ENCODE results near the gene APOA4. TPM values are rescaled to one million over a fixed set of nuclear protein-coding genes. Genes with fewer than 3 reads are reported as not detected.

Gene APOA4
- total and polyA plus RNA-seq, 2 of the 13 experiments (the other 11 are each of a cell fraction or from before 2014, with no cell fraction given) = 3.8 to 7.2 TPM

DNA sequence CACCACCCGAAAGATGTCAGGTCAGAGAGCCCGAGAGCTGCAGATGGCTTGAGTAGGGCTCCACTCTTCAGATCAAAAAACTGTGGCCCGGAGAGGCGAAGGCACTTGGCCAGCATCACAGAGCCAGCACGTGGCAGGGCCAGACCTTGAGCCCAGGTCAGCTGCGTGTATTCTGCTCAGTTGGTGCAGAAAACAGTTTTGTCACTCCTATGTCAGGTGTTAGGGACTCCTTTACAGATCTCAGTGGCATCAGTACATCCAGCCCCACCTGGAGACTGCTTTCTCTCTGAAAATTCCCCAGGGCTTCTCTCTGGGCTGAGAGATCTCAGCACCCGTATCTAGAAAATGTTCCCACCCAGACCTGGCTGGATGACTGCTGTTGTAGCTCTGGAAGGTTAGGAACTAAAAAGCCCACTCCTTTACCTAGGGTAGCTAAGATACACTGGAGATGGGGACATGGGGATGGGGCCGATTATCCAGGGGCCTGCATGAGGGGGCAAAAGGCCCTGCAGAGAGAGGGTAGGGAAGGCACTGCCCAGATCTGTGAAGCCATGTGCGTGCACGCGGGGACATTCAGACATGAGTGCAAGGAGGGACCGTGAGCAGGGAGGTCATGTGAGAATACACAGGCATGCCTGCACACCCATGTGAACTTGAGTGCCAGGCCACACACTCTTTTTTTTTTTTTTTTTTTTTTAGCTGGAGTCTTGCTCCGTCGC is 10.9 kb upstream of the APOA4 start (continued):
- TF ChIP-seq HDAC2 (CRISPR knock-in tag; IDR thresholded peaks at IDR 0.05) (peak; percentile 70; the same call in 1 of the 2 replicates), ZFYVE20 (CRISPR knock-in tag; IDR thresholded peaks at IDR 0.05; ENCODE audit: borderline replicate concordance, low read depth) (peak; percentile 25; the same call in 1 of the 2 replicates), MXD3 (CRISPR knock-in tag; IDR thresholded peaks at IDR 0.05) (peak; percentile 53; the same call in 1 of the 2 replicates), XBP1 (CRISPR knock-in tag; IDR thresholded peaks at IDR 0.05) (no peak), NKX3-1 (CRISPR knock-in tag; IDR thresholded peaks at IDR 0.05) (no peak), PHF20 (CRISPR knock-in tag; IDR thresholded peaks at IDR 0.05) (no peak), TOPORS (CRISPR knock-in tag; IDR thresholded peaks at IDR 0.05) (peak; percentile 73; the same call in 1 of the 2 replicates), ZFP36L1 (CRISPR knock-in tag; IDR thresholded peaks at IDR 0.05) (no peak), FOXP1 (IDR thresholded peaks at IDR 0.05) (no peak), FOXP1 (CRISPR knock-in tag; IDR thresholded peaks at IDR 0.05) (peak; percentile 14; the same call in 1 of the 2 replicates), ZNF879 (CRISPR knock-in tag; IDR thresholded peaks at IDR 0.05) (no peak), ZNF746 (CRISPR knock-in tag; IDR thresholded peaks at IDR 0.05) (peak; percentile 48; the same call in 1 of the 2 replicates), ZNF337 (CRISPR knock-in tag; IDR thresholded peaks at IDR 0.05; ENCODE audit: borderline replicate concordance, low read depth) (no peak)
- TF ChIP-seq, protein P1, sequence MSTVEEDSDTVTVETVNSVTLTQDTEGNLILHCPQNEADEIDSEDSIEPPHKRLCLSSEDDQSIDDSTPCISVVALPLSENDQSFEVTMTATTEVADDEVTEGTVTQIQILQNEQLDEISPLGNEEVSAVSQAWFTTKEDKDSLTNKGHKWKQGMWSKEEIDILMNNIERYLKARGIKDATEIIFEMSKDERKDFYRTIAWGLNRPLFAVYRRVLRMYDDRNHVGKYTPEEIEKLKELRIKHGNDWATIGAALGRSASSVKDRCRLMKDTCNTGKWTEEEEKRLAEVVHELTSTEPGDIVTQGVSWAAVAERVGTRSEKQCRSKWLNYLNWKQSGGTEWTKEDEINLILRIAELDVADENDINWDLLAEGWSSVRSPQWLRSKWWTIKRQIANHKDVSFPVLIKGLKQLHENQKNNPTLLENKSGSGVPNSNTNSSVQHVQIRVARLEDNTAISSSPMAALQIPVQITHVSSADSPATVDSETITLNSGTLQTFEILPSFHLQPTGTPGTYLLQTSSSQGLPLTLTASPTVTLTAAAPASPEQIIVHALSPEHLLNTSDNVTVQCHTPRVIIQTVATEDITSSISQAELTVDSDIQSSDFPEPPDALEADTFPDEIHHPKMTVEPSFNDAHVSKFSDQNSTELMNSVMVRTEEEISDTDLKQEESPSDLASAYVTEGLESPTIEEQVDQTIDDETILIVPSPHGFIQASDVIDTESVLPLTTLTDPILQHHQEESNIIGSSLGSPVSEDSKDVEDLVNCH (CRISPR knock-in tag; IDR thresholded peaks at IDR 0.05) = no peak
- TF ChIP-seq, protein P2, sequence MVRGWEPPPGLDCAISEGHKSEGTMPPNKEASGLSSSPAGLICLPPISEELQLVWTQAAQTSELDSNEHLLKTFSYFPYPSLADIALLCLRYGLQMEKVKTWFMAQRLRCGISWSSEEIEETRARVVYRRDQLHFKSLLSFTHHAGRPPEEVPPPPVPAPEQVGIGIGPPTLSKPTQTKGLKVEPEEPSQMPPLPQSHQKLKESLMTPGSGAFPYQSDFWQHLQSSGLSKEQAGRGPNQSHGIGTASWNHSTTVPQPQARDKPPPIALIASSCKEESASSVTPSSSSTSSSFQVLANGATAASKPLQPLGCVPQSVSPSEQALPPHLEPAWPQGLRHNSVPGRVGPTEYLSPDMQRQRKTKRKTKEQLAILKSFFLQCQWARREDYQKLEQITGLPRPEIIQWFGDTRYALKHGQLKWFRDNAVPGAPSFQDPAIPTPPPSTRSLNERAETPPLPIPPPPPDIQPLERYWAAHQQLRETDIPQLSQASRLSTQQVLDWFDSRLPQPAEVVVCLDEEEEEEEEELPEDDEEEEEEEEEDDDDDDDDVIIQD (CRISPR knock-in tag; IDR thresholded peaks at IDR 0.05; ENCODE audit: low read depth) = no peak
- TF ChIP-seq, protein P3, sequence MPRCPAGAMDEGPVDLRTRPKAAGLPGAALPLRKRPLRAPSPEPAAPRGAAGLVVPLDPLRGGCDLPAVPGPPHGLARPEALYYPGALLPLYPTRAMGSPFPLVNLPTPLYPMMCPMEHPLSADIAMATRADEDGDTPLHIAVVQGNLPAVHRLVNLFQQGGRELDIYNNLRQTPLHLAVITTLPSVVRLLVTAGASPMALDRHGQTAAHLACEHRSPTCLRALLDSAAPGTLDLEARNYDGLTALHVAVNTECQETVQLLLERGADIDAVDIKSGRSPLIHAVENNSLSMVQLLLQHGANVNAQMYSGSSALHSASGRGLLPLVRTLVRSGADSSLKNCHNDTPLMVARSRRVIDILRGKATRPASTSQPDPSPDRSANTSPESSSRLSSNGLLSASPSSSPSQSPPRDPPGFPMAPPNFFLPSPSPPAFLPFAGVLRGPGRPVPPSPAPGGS (CRISPR knock-in tag; IDR thresholded peaks at IDR 0.05) = no peak

All from HepG2 (cell line).